ENCODE data around the gene AMBRA1. TPM values are rescaled to one million over a fixed set of nuclear protein-coding genes. Genes with fewer than 3 reads are reported as not detected.

AMBRA1 gene
- total and polyA plus RNA-seq, 2 donors (not counting 3 experiments of a cell fraction or from before 2014, with no cell fraction given), result 18.4 to 32.4 TPM

GRCh38 chr11:46353698-46354097 lies 240.1 kb downstream of the AMBRA1 start:
- no TSS peak for BruUV-seq (replicated peaks)
- peaks cover 77% of the 10 kb centered on the region for H3K79me2 ChIP-seq (ENCODE audit: control insufficient read depth, insufficient read depth, low read length)
- no peak overlapping the region for H3K4me2 ChIP-seq (ENCODE audit: insufficient read depth, low read length)
- H3K9me3 ChIP-seq (replicated peaks; ENCODE audit: control insufficient read depth, insufficient read depth, low read length), result no peaks in the 10 kb centered on the region
- no peak overlapping the region for H2AFZ ChIP-seq (ENCODE audit: low read depth, low read length)
- DNase-seq (ENCODE audit: low read depth, low spot score) (no peak), FAIRE-seq (no peak)
- dilution Hi-C loops (cut with MboI; ENCODE audit: extremely low pct_ligation_motif_present, low sequenced_read_pairs) (no loop called here), intact Hi-C loops (cut with micrococcal nuclease) (no loop called here)
- H4K20me1 ChIP-seq (replicated peaks; ENCODE audit: control insufficient read depth, extremely low read depth, insufficient read depth, low read length), result peaks cover 4% of the 10 kb centered on the region
- ChIA-PET CTCF (interaction anchor here (1.1 to 10.8 kb wide), 3 partner anchors 11 to 115 kb away, joined by 3 to 200 read pairs (median 3); no protein-coding TSS in a partner anchor), POLR2A (no interaction called here)
- no peak overlapping the region for H3K27ac ChIP-seq (ENCODE audit: insufficient read depth, low read depth, low read length)
- H3K36me3 ChIP-seq (ENCODE audit: control insufficient read depth in 2 of 2, extremely low read depth in 1 of 2, insufficient read depth in 2 of 2, low read length in 2 of 2), result peaks cover 5 to 12% of the 10 kb centered on the region in 2 experiments
- peaks cover 5% of the 10 kb centered on the region for H3K4me1 ChIP-seq (ENCODE audit: control insufficient read depth, extremely low read depth, insufficient read depth, low read length)
- H3K9ac ChIP-seq (replicated peaks; ENCODE audit: extremely low read depth, insufficient read depth, low read length), result no peak overlapping the region
- H3K4me3 ChIP-seq (replicated peaks in 1 of 3; ENCODE audit: insufficient read depth in 1 of 3, low read depth in 1 of 3, low read length in 3 of 3), result no peak overlapping the region
- no peaks in the 10 kb centered on the region for H3K27me3 ChIP-seq (ENCODE audit: control insufficient read depth in 2 of 2, insufficient read depth in 2 of 2, low read length in 2 of 2)
- no peaks in the 10 kb centered on the region for H3K9me1 ChIP-seq (replicated peaks; ENCODE audit: control insufficient read depth, extremely low read depth, insufficient read depth, low read length)
- TF ChIP-seq JUN (IDR thresholded peaks at IDR 0.05; ENCODE audit: borderline replicate concordance, insufficient read depth, insufficient read length, low read depth), result no peak
- TF ChIP-seq CTCF (IDR thresholded peaks at IDR 0.05; ENCODE audit: extremely low read depth in 1 of 2, insufficient read depth in 1 of 2, low read depth in 1 of 2, low read length in 2 of 2), result no peak
- no peak for TF ChIP-seq EZH2 (IDR thresholded peaks at IDR 0.05; ENCODE audit: borderline replicate concordance, low read depth, low read length, severe bottlenecking)
- TF ChIP-seq GATA2 (IDR thresholded peaks at IDR 0.05; ENCODE audit: insufficient read depth, insufficient read length, low read depth, low read length), result no peak
- no peak for TF ChIP-seq MYC (IDR thresholded peaks at IDR 0.05; ENCODE audit: low read depth, low read length)
- TF ChIP-seq POLR2A (IDR thresholded peaks at IDR 0.05; ENCODE audit: low read depth, low read length), result no peak
- no peak for TF ChIP-seq FOS (IDR thresholded peaks at IDR 0.05; ENCODE audit: borderline replicate concordance, insufficient read depth, low read length)
- TF ChIP-seq MAX (IDR thresholded peaks at IDR 0.05; ENCODE audit: insufficient read depth, insufficient read length), result no peak
- TF ChIP-seq POLR2AphosphoS5 (IDR thresholded peaks at IDR 0.05; ENCODE audit: insufficient read depth, low read depth, low read length), result no peak
